K562 (cell line): ENCODE measurements around the gene TSC22D2. TPM values are rescaled to one million over a fixed set of nuclear protein-coding genes. Genes with fewer than 3 reads are reported as not detected.

ENCODE experiments used
- C11orf30 ChIP-seq: fragments of 450-650 bp; IDR thresholded peaks from 2 replicates; pipeline ENCODE4 v1.6.1; 2016; ENCODE audit warnings: low read depth, mild to moderate bottlenecking
- CBFB ChIP-seq: sonication (generic); formaldehyde crosslinking; IDR thresholded peaks from 2 replicates; pipeline ENCODE4 v1.4.0; 2020; ENCODE audit warnings: mild to moderate bottlenecking, missing genetic modification reagents
- CEBPB ChIP-seq: fragments of 450-650 bp; IDR thresholded peaks from 2 replicates; pipeline ENCODE4 v1.6.1; 2016; ENCODE audit warnings: missing genetic modification characterization, missing compliant biosample characterization
- FOXP1 ChIP-seq: sonication (generic); formaldehyde crosslinking; IDR thresholded peaks from 2 replicates; pipeline ENCODE4 v1.8.0; 2022; ENCODE audit warnings: mild to moderate bottlenecking, missing genetic modification reagents
- HCFC1 ChIP-seq: IDR thresholded peaks from 2 replicates; pipeline ENCODE4 v1.6.1; 2012; ENCODE audit warnings: low read depth, low read length, improper control_type of control experiment
- ILF3 ChIP-seq: fragments of 450-650 bp; IDR thresholded peaks from 2 replicates; pipeline ENCODE4 v1.6.1; 2018; ENCODE audit warnings: antibody characterized with exemption, mild to moderate bottlenecking, moderate library complexity, borderline replicate concordance
- KDM1A ChIP-seq, 2 experiments: fragments of 450-650 bp; IDR thresholded peaks; 2 replicates each; pipeline ENCODE4 v1.6.1; 2016; ENCODE audit warnings: mild to moderate bottlenecking in 2 of 2
- MCM7 ChIP-seq, 2 experiments: fragments of 450-650 bp; IDR thresholded peaks; 2 replicates each; pipeline ENCODE4 v1.6.1; 2016 to 2018
- MTA3 ChIP-seq: fragments of 450-650 bp; formaldehyde crosslinking; IDR thresholded peaks from 2 replicates; pipeline ENCODE4 v1.6.1; 2017; ENCODE audit warnings: mild to moderate bottlenecking, borderline replicate concordance
- PHF20 ChIP-seq: fragments of 450-650 bp; IDR thresholded peaks from 2 replicates; pipeline ENCODE4 v1.6.1; 2018; ENCODE audit not compliant: partially characterized antibody
- POLR2B ChIP-seq: fragments of 450-650 bp; IDR thresholded peaks from 2 replicates; pipeline ENCODE4 v1.6.1; 2018; ENCODE audit warnings: low read depth; ENCODE audit not compliant: partially characterized antibody
- RB1 ChIP-seq: fragments of 450-650 bp; IDR thresholded peaks from 2 replicates; pipeline ENCODE4 v1.6.1; 2017; ENCODE audit warnings: low read depth, mild to moderate bottlenecking
- TAF1 ChIP-seq: IDR thresholded peaks from 2 replicates; pipeline ENCODE4 v1.6.1; 2011; ENCODE audit warnings: mild to moderate bottlenecking, low read length, moderate library complexity; ENCODE audit not compliant: insufficient read depth, control insufficient read depth, severe bottlenecking; ENCODE audit errors: extremely low read depth
- TAL1 ChIP-seq: fragments of 450-650 bp; IDR thresholded peaks from 2 replicates; pipeline ENCODE4 v1.6.1; 2016; ENCODE audit warnings: mild to moderate bottlenecking
- ZNF518B ChIP-seq: fragments of 250-450 bp; sonication (Bioruptor Pico); IDR thresholded peaks from 2 replicates; pipeline ENCODE4 v1.5.0; 2021; ENCODE audit warnings: mild to moderate bottlenecking, moderate library complexity
- ZNF707 ChIP-seq: fragments of 250-450 bp; sonication (Bioruptor Pico); conservative IDR thresholded peaks from 2 replicates; pipeline ENCODE4 v1.8.0; 2022; ENCODE audit warnings: inconsistent platforms, mild to moderate bottlenecking, moderate library complexity
- polyA plus RNA-seq, 8 experiments: library from polyadenylated mRNA; depleted of rRNA in 4 of 8; stranded (reverse) in 5 of 8; unstranded in 3 of 8; fragments of >200 nt; fragmentation: Nextera tagmentation in 2 of 8; fragmentation: Illumina TruSeq in 1 of 8; extraction: Ambion mirVana in 2 of 8; extraction: Trizol in 1 of 8; gene quantifications; 2 replicates each; pipeline versions ENCODE4 v1.2.1 to v1.2.3, GENCODE V29; 2011 to 2014; ENCODE audit warnings: inconsistent platforms in 1 of 8, missing spikeins in 1 of 8
- total RNA-seq, 7 experiments: library from RNA; depleted of rRNA in 6 of 7; stranded (reverse); fragments of >200 nt in 6 of 7; fragmentation: Illumina TruSeq in 2 of 7; extraction: Trizol in 2 of 7; gene quantifications; 2 replicates each; pipeline versions ENCODE4 v1.2.1 to v1.2.3, GENCODE V29; 2011 to 2021; ENCODE audit warnings: low replicate concordance in 1 of 7
- TF ChIP-seq, protein P1 (sequence below): fragments of 250-450 bp; sonication (Bioruptor Pico); IDR thresholded peaks from 2 replicates; pipeline ENCODE4 v1.8.0; 2022; ENCODE audit warnings: inconsistent platforms
- TF ChIP-seq, protein P2 (sequence below): sonication (generic); formaldehyde crosslinking; IDR thresholded peaks from 2 replicates; pipeline ENCODE4 v1.8.0; 2022; ENCODE audit warnings: mild to moderate bottlenecking, missing genetic modification reagents

TSC22D2 gene
- total and polyA plus RNA-seq, 9 of the 15 experiments (the other 6 are each of a cell fraction or from before 2014, with no cell fraction given), result 5.5 to 44.0 (median 19.3) TPM

GRCh38 chr3:150408221-150409124, at the start of gene TSC22D2 (continued):
- TF ChIP-seq ZNF518B, result no peak
- TF ChIP-seq MCM7 (IDR thresholded peaks at IDR 0.05), result no peak
- TF ChIP-seq HCFC1, result no peak
- TF ChIP-seq POLR2B, result peak; percentile 73
- TF ChIP-seq TAF1, result peak; percentile 86
- TF ChIP-seq, protein P1, sequence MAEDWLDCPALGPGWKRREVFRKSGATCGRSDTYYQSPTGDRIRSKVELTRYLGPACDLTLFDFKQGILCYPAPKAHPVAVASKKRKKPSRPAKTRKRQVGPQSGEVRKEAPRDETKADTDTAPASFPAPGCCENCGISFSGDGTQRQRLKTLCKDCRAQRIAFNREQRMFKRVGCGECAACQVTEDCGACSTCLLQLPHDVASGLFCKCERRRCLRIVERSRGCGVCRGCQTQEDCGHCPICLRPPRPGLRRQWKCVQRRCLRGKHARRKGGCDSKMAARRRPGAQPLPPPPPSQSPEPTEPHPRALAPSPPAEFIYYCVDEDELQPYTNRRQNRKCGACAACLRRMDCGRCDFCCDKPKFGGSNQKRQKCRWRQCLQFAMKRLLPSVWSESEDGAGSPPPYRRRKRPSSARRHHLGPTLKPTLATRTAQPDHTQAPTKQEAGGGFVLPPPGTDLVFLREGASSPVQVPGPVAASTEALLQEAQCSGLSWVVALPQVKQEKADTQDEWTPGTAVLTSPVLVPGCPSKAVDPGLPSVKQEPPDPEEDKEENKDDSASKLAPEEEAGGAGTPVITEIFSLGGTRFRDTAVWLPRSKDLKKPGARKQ (CRISPR knock-in tag), result no peak
- TF ChIP-seq KDM1A (IDR thresholded peaks at IDR 0.05), result no peak
- peak; percentile 77; the same call in 1 of the 2 replicates for TF ChIP-seq MTA3
- TF ChIP-seq ZNF707 (CRISPR knock-in tag), result no peak
- TF ChIP-seq TAL1, result no peak
- TF ChIP-seq CEBPB (tag), result no peak
- peak; percentile 80 for TF ChIP-seq FOXP1
- peak; percentile 49; the same call in 1 of the 2 replicates for TF ChIP-seq C11orf30
- peak; percentile 38 for TF ChIP-seq PHF20
- TF ChIP-seq CBFB (CRISPR knock-in tag), result no peak
- TF ChIP-seq, protein P2, sequence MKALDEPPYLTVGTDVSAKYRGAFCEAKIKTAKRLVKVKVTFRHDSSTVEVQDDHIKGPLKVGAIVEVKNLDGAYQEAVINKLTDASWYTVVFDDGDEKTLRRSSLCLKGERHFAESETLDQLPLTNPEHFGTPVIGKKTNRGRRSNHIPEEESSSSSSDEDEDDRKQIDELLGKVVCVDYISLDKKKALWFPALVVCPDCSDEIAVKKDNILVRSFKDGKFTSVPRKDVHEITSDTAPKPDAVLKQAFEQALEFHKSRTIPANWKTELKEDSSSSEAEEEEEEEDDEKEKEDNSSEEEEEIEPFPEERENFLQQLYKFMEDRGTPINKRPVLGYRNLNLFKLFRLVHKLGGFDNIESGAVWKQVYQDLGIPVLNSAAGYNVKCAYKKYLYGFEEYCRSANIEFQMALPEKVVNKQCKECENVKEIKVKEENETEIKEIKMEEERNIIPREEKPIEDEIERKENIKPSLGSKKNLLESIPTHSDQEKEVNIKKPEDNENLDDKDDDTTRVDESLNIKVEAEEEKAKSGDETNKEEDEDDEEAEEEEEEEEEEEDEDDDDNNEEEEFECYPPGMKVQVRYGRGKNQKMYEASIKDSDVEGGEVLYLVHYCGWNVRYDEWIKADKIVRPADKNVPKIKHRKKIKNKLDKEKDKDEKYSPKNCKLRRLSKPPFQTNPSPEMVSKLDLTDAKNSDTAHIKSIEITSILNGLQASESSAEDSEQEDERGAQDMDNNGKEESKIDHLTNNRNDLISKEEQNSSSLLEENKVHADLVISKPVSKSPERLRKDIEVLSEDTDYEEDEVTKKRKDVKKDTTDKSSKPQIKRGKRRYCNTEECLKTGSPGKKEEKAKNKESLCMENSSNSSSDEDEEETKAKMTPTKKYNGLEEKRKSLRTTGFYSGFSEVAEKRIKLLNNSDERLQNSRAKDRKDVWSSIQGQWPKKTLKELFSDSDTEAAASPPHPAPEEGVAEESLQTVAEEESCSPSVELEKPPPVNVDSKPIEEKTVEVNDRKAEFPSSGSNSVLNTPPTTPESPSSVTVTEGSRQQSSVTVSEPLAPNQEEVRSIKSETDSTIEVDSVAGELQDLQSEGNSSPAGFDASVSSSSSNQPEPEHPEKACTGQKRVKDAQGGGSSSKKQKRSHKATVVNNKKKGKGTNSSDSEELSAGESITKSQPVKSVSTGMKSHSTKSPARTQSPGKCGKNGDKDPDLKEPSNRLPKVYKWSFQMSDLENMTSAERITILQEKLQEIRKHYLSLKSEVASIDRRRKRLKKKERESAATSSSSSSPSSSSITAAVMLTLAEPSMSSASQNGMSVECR (CRISPR knock-in tag), result peak; percentile 94
- TF ChIP-seq ILF3, result no peak
- peak; percentile 80 for TF ChIP-seq RB1
